NCI-H82 treated with DMSO at 0.1 percent for 48 hours (cell line): Measurements from ENCODE around the gene LHX4.

ENCODE experiments used
- DNase-seq: peaks from one replicate; lab custom pipeline; 2025; ENCODE audit not compliant: unreplicated experiment; lab: John Stamatoyannopoulos, UW

Gene LHX4

GRCh38 chr1:180294711-180295110, 64.6 kb downstream of the LHX4 start:
- no peak for DNase-seq

GRCh38 chr1:180295999-180296398, 65.9 kb downstream of the LHX4 start:
- DNase-seq = no peak

- DNase-seq = peak; percentile 98
These were observed 69.6 kb downstream of the LHX4 start for GRCh38 chr1:180299479-180300221.

- DNase-seq = no peak
These were observed 71.2 kb downstream of the LHX4 start for GRCh38 chr1:180301135-180301742.

GRCh38 chr1:180309338-180309737, 79.3 kb downstream of the LHX4 start:
- no peak for DNase-seq

- DNase-seq = no peak
These were observed 80.0 kb downstream of the LHX4 start for GRCh38 chr1:180310095-180310494.

GRCh38 chr1:180311011-180311730, 81.1 kb downstream of the LHX4 start:
- no peak for DNase-seq

GRCh38 chr1:180312926-180313325, 82.9 kb downstream of the LHX4 start:
- DNase-seq = no peak

GRCh38 chr1:180327089-180327488, 97.0 kb downstream of the LHX4 start:
- DNase-seq = no peak
